Activated CD4-positive, alpha-beta memory T cell treated with anti-CD3 and anti-CD28 coated beads for 36 hours (primary cell): ENCODE results near the gene ITPRIPL2. TPM values are rescaled to one million over a fixed set of nuclear protein-coding genes. Genes with fewer than 3 reads are reported as not detected.
A peak's percentile ranks its signal among the peaks of the same experiment; 100 is the strongest.

Experiments used
- CTCF ChIA-PET: fragments of 350-600 bp; sonication (Branson Sonifier 250); formaldehyde crosslinking; loops from one replicate; lab custom pipeline; 2021; ENCODE audit warnings: antibody characterized with exemption, inconsistent platforms; lab: Charles Lee
- POLR2A ChIA-PET: fragments of 350-600 bp; sonication (Branson Sonifier 250); formaldehyde crosslinking; loops from one replicate; lab custom pipeline; 2021; ENCODE audit warnings: antibody characterized with exemption; lab: Charles Lee
- DNase-seq: peaks from one replicate; pipeline ENCODE4 v3.0.0-alpha.2; 2020
- H3K27ac Mint-ChIP-seq: one replicate; pipeline ENCODE4 v1.8.0; 2021; ENCODE audit warnings: mixed read lengths
- H3K27me3 Mint-ChIP-seq: one replicate; pipeline ENCODE4 v1.8.0; 2021; ENCODE audit warnings: mixed read lengths
- H3K36me3 Mint-ChIP-seq: one replicate; pipeline ENCODE4 v1.8.0; 2021; ENCODE audit warnings: mixed read lengths
- H3K4me1 Mint-ChIP-seq: one replicate; pipeline ENCODE4 v1.8.0; 2021; ENCODE audit warnings: low read depth, mixed read lengths
- H3K4me3 Mint-ChIP-seq: one replicate; pipeline ENCODE4 v1.8.0; 2021; ENCODE audit warnings: mild to moderate bottlenecking, mixed read lengths
- H3K9me3 Mint-ChIP-seq: one replicate; pipeline ENCODE4 v1.8.0; 2021; ENCODE audit warnings: mixed read lengths
- intact Hi-C: fragments of 100-400 bp; cut with micrococcal nuclease; formaldehyde crosslinking; loops from one replicate; pipeline ENCODE4 v1.15.1; 2023
- total RNA-seq, 2 experiments: library from RNA; stranded (reverse); gene quantifications; one replicate each; pipeline ENCODE4 v1.2.3, GENCODE V29; 2021

ITPRIPL2 gene
- total RNA-seq, result 1 to 10 TPM; 8.9 to 9.7 TPM

GRCh38 chr16:19113577-19114358, at the start of gene ITPRIPL2:
Gene ITPRIPL2, plus strand, starts transcription at chr16:19113964. Its CDS starts 498 bp downstream, at chr16:19114462.
- peak within 1 kb of the TSS; percentile 78 for H3K27ac Mint-ChIP-seq
- H3K4me3 Mint-ChIP-seq, result peak within 1 kb of the TSS; percentile 69
- H3K36me3 Mint-ChIP-seq, result no peaks in the 10 kb centered on the region
- ChIA-PET POLR2A (interaction anchor here (1.2 to 1.5 kb wide), 4 partner anchors 9 to 20 kb away, joined by 3 to 4 read pairs (median 4); no protein-coding TSS in a partner anchor), CTCF (interaction anchor here (0.8 to 2.5 kb wide), 2 partner anchors 28 kb away, joined by 3 to 11 read pairs; no protein-coding TSS in a partner anchor)
- intact Hi-C loops, result no loop called here
- no peaks in the 10 kb centered on the region for H3K9me3 Mint-ChIP-seq
- H3K4me1 Mint-ChIP-seq, result peaks cover 19% of the 10 kb centered on the region
- DNase-seq, result peak; percentile 31
- peaks cover 21% of the 10 kb centered on the region for H3K27me3 Mint-ChIP-seq

GRCh38 chr16:19066988-19067348, 46.8 kb upstream of the ITPRIPL2 start:
- Mint-ChIP-seq H3K4me3 (peak overlapping the region; percentile 91), H3K27ac (peak overlapping the region; percentile 93), H3K36me3 (no peaks in the 10 kb centered on the region), H3K27me3 (no peaks in the 10 kb centered on the region), H3K9me3 (no peaks in the 10 kb centered on the region), H3K4me1 (peaks cover 7% of the 10 kb centered on the region)
- DNase-seq, result no peak
- intact Hi-C loops, result loop anchor here (2.0 to 5.0 kb wide), 5 partner anchors 140 to 488 kb away; partner anchors contain the start of genes ARL6IP1, CCP110, GDE1 and SMG1
- POLR2A ChIA-PET, result interaction anchor here (0.9 to 1.6 kb wide), 3 partner anchors 19 to 457 kb away, joined by 3 to 5 read pairs (median 3); partner anchors contain the start of gene CCP110
- CTCF ChIA-PET, result interaction anchor here (1.1 to 3.5 kb wide), 2 partner anchors 19 to 489 kb away, joined by 4 to 14 read pairs; partner anchors contain the start of gene VPS35L

- POLR2A ChIA-PET, result interaction anchor here (0.9 to 1.6 kb wide), 3 partner anchors 18 to 456 kb away, joined by 3 to 5 read pairs (median 3); partner anchors contain the start of gene CCP110
- Mint-ChIP-seq H3K4me1 (peaks cover 7% of the 10 kb centered on the region), H3K9me3 (no peaks in the 10 kb centered on the region), H3K27ac (peak within 1 kb of the TSS; percentile 93), H3K4me3 (peak within 1 kb of the TSS; percentile 91), H3K27me3 (no peaks in the 10 kb centered on the region), H3K36me3 (peaks cover 3% of the 10 kb centered on the region)
- DNase-seq, result peak; percentile 99
- intact Hi-C loops, result loop anchor here (2.0 to 5.0 kb wide), 5 partner anchors 141 to 487 kb away; partner anchors contain the start of genes ARL6IP1, CCP110, GDE1 and SMG1
- CTCF ChIA-PET, result interaction anchor here (1.1 to 3.5 kb wide), 2 partner anchors 18 to 488 kb away, joined by 4 to 14 read pairs; partner anchors contain the start of gene VPS35L
Measured at GRCh38 chr16:19067349-19068236, 46.2 kb upstream of the ITPRIPL2 start, which contains the start of gene COQ7. Gene COQ7, plus strand, starts transcription at chr16:19067614. Its CDS starts 51 bp downstream, at chr16:19067665.

- H3K27me3 Mint-ChIP-seq, result no peaks in the 10 kb centered on the region
- ChIA-PET CTCF (interaction anchor here (0.6 to 3.5 kb wide), 3 partner anchors 18 to 98 kb away, joined by 3 to 14 read pairs (median 3); no protein-coding TSS in a partner anchor), POLR2A (interaction anchor here (1.6 kb wide), 1 partner anchor 281 kb away, joined by 3 read pairs; no protein-coding TSS in a partner anchor)
- peak overlapping the region; percentile 91 for H3K4me3 Mint-ChIP-seq
- peaks cover 5% of the 10 kb centered on the region for H3K36me3 Mint-ChIP-seq
- peak overlapping the region; percentile 93 for H3K27ac Mint-ChIP-seq
- peaks cover 7% of the 10 kb centered on the region for H3K4me1 Mint-ChIP-seq
- DNase-seq, result no peak
- H3K9me3 Mint-ChIP-seq, result no peaks in the 10 kb centered on the region
- intact Hi-C loops, result loop anchor here (5.0 kb wide), 2 partner anchors 281 to 454 kb away; partner anchors contain the start of genes CCP110 and GDE1
Measured at GRCh38 chr16:19068237-19068815, 45.4 kb upstream of the ITPRIPL2 start.

GRCh38 chr16:19071811-19072777, 41.7 kb upstream of the ITPRIPL2 start:
- intact Hi-C loops, result loop anchor here (10.0 kb wide), 1 partner anchor 97 kb away; no protein-coding TSS in a partner anchor
- Mint-ChIP-seq H3K27me3 (no peaks in the 10 kb centered on the region), H3K36me3 (peaks cover 19% of the 10 kb centered on the region), H3K4me1 (peaks cover 3% of the 10 kb centered on the region), H3K9me3 (no peaks in the 10 kb centered on the region), H3K4me3 (no peak overlapping the region), H3K27ac (no peak overlapping the region)
- ChIA-PET POLR2A (interaction anchor here (0.6 kb wide), 1 partner anchor 291 kb away, joined by 3 read pairs; no protein-coding TSS in a partner anchor), CTCF (interaction anchor here (0.6 to 2.3 kb wide), 6 partner anchors 14 to 1094 kb away, joined by 3 to 11 read pairs (median 5); no protein-coding TSS in a partner anchor)
- peak; percentile 76 for DNase-seq

- H3K27ac Mint-ChIP-seq, result no peak overlapping the region
- ChIA-PET POLR2A (no interaction called here), CTCF (interaction anchor here (0.9 to 2.3 kb wide), 2 partner anchors 13 to 451 kb away, joined by 3 to 11 read pairs; no protein-coding TSS in a partner anchor)
- no peaks in the 10 kb centered on the region for H3K27me3 Mint-ChIP-seq
- no peaks in the 10 kb centered on the region for H3K9me3 Mint-ChIP-seq
- peaks cover 19% of the 10 kb centered on the region for H3K36me3 Mint-ChIP-seq
- DNase-seq, result no peak
- intact Hi-C loops, result loop anchor here (10.0 kb wide), 1 partner anchor 99 kb away; no protein-coding TSS in a partner anchor
- no peak overlapping the region for H3K4me3 Mint-ChIP-seq
- no peaks in the 10 kb centered on the region for H3K4me1 Mint-ChIP-seq
Measured at GRCh38 chr16:19073344-19073743, 40.4 kb upstream of the ITPRIPL2 start.

GRCh38 chr16:19073863-19074262, 39.9 kb upstream of the ITPRIPL2 start:
- H3K36me3 Mint-ChIP-seq, result peaks cover 23% of the 10 kb centered on the region
- H3K27ac Mint-ChIP-seq, result no peak overlapping the region
- no peak overlapping the region for H3K4me3 Mint-ChIP-seq
- ChIA-PET POLR2A (no interaction called here), CTCF (interaction anchor here (2.3 kb wide), 1 partner anchor 12 kb away, joined by 11 read pairs; no protein-coding TSS in a partner anchor)
- DNase-seq, result no peak
- no peaks in the 10 kb centered on the region for H3K27me3 Mint-ChIP-seq
- H3K4me1 Mint-ChIP-seq, result no peaks in the 10 kb centered on the region
- intact Hi-C loops, result loop anchor here (10.0 kb wide), 1 partner anchor 99 kb away; no protein-coding TSS in a partner anchor
- H3K9me3 Mint-ChIP-seq, result no peaks in the 10 kb centered on the region

- no peak overlapping the region for H3K4me3 Mint-ChIP-seq
- intact Hi-C loops, result loop anchor here (10.0 kb wide), 1 partner anchor 101 kb away; no protein-coding TSS in a partner anchor
- ChIA-PET CTCF (no interaction called here), POLR2A (interaction anchor here (0.6 kb wide), 1 partner anchor 296 kb away, joined by 3 read pairs; no protein-coding TSS in a partner anchor)
- H3K27ac Mint-ChIP-seq, result no peak overlapping the region
- DNase-seq, result no peak
- peaks cover 25% of the 10 kb centered on the region for H3K36me3 Mint-ChIP-seq
- H3K9me3 Mint-ChIP-seq, result no peaks in the 10 kb centered on the region
- H3K4me1 Mint-ChIP-seq, result no peaks in the 10 kb centered on the region
- no peaks in the 10 kb centered on the region for H3K27me3 Mint-ChIP-seq
Measured at GRCh38 chr16:19075511-19075910, 38.3 kb upstream of the ITPRIPL2 start.

- POLR2A ChIA-PET, result no interaction called here
- CTCF ChIA-PET, result no interaction called here
- intact Hi-C loops, result loop anchor here (10.0 kb wide), 1 partner anchor 103 kb away; no protein-coding TSS in a partner anchor
- H3K27ac Mint-ChIP-seq, result no peak overlapping the region
- DNase-seq, result no peak
- no peaks in the 10 kb centered on the region for H3K27me3 Mint-ChIP-seq
- no peaks in the 10 kb centered on the region for H3K4me1 Mint-ChIP-seq
- no peak overlapping the region for H3K4me3 Mint-ChIP-seq
- H3K36me3 Mint-ChIP-seq, result peaks cover 34% of the 10 kb centered on the region
- peaks cover 5% of the 10 kb centered on the region for H3K9me3 Mint-ChIP-seq
Measured at GRCh38 chr16:19077879-19078278, 35.9 kb upstream of the ITPRIPL2 start.
